K562 (cell line): ENCODE results near the gene DMWD. TPM values are rescaled to one million over a fixed set of nuclear protein-coding genes. Genes with fewer than 3 reads are reported as not detected.

Experiments
- MEF2A ChIP-seq: IDR thresholded peaks from 2 replicates; pipeline ENCODE4 v1.6.1; 2011; ENCODE audit warnings: low read depth, mild to moderate bottlenecking, low read length, moderate library complexity; ENCODE audit not compliant: control insufficient read depth
- POLR3A ChIP-seq: IDR thresholded peaks from 2 replicates; pipeline ENCODE4 v1.6.1; 2011; ENCODE audit warnings: borderline replicate concordance, mild to moderate bottlenecking, moderate library complexity; ENCODE audit not compliant: insufficient read length, insufficient read depth; ENCODE audit errors: extremely low read depth
- PRMT5 ChIP-seq: sonication (generic); formaldehyde crosslinking; IDR thresholded peaks from 2 replicates; pipeline ENCODE4 v1.5.0; 2020; ENCODE audit warnings: missing genetic modification reagents
- RERE ChIP-seq: sonication (generic); formaldehyde crosslinking; IDR thresholded peaks from 2 replicates; pipeline ENCODE4 v1.8.0; 2023; ENCODE audit warnings: missing genetic modification reagents, mild to moderate bottlenecking, borderline replicate concordance
- THAP12 ChIP-seq: fragments of 250-450 bp; sonication (Bioruptor Pico); IDR thresholded peaks from 2 replicates; pipeline ENCODE4 v1.9.0; 2021; ENCODE audit warnings: mild to moderate bottlenecking, inconsistent platforms
- ZBTB40 ChIP-seq, 2 experiments: fragments of 450-650 bp in 1 of 2; sonication (generic) in 1 of 2; formaldehyde crosslinking in 1 of 2; IDR thresholded peaks; 2 replicates each; pipeline versions ENCODE4 v1.7.1 to v1.9.0; 2016 to 2022; ENCODE audit warnings: inconsistent platforms in 1 of 2, mild to moderate bottlenecking in 1 of 2, missing genetic modification reagents in 1 of 2
- polyA plus RNA-seq, 8 experiments: library from polyadenylated mRNA; depleted of rRNA in 4 of 8; stranded (reverse) in 5 of 8; unstranded in 3 of 8; fragments of >200 nt; fragmentation: Nextera tagmentation in 2 of 8; fragmentation: Illumina TruSeq in 1 of 8; extraction: Ambion mirVana in 2 of 8; extraction: Trizol in 1 of 8; gene quantifications; 2 replicates each; pipeline versions ENCODE4 v1.2.1 to v1.2.3, GENCODE V29; 2011 to 2014; ENCODE audit warnings: inconsistent platforms in 1 of 8, missing spikeins in 1 of 8
- total RNA-seq, 7 experiments: library from RNA; depleted of rRNA in 6 of 7; stranded (reverse); fragments of >200 nt in 6 of 7; fragmentation: Illumina TruSeq in 2 of 7; extraction: Trizol in 2 of 7; gene quantifications; 2 replicates each; pipeline versions ENCODE4 v1.2.1 to v1.2.3, GENCODE V29; 2011 to 2021; ENCODE audit warnings: low replicate concordance in 1 of 7

Gene DMWD
- total and polyA plus RNA-seq, 9 of the 15 experiments (the other 6 are each of a cell fraction or from before 2014, with no cell fraction given) = 4.7 to 54.6 (median 19.0) TPM

GRCh38 chr19:45779231-45780145 lies 13.2 kb downstream of the DMWD start (continued):
- no peak for TF ChIP-seq RERE (CRISPR knock-in tag)
- peak; percentile 40; the same call in 1 of the 2 replicates for TF ChIP-seq THAP12 (CRISPR knock-in tag)
- TF ChIP-seq POLR3A = no peak
- TF ChIP-seq MEF2A = no peak
- no peak for TF ChIP-seq ZBTB40 (IDR thresholded peaks at IDR 0.05)
- no peak for TF ChIP-seq ZBTB40 (CRISPR knock-in tag; IDR thresholded peaks at IDR 0.05)
- TF ChIP-seq PRMT5 (CRISPR knock-in tag) = no peak
